GM23338 (cell line): ENCODE results near the gene CYB5R4. TPM values are rescaled to one million over a fixed set of nuclear protein-coding genes. Genes with fewer than 3 reads are reported as not detected.

ENCODE experiments used
- ATAC-seq: fragments of 200-7000 bp; cut with Tn5 transposase; 3 replicates; pipeline ENCODE4 v1.9.1; 2020
- DNase-seq: peaks from one replicate; pipeline ENCODE4 v3.0.0-alpha.2; 2015; ENCODE audit warnings: low spot score
- H2AFZ ChIP-seq: fragments of 200-600 bp; sonication (generic); 2 replicates; pipeline ENCODE4 v1.8.0; 2016; ENCODE audit warnings: antibody characterized with exemption, mild to moderate bottlenecking, moderate library complexity
- H3F3A ChIP-seq: fragments of 200-600 bp; sonication (generic); replicated peaks from 2 replicates; pipeline ENCODE4 v1.8.0; 2017; ENCODE audit warnings: antibody characterized with exemption, mixed run types, low read depth
- H3K27ac ChIP-seq: fragments of 200-600 bp; sonication (generic); 2 replicates; pipeline ENCODE4 v1.6.1; 2016; ENCODE audit warnings: low read depth
- H3K27me3 ChIP-seq: fragments of 200-600 bp; sonication (generic); 2 replicates; pipeline ENCODE4 v1.8.0; 2016; ENCODE audit warnings: mild to moderate bottlenecking, mixed run types, moderate library complexity; ENCODE audit not compliant: insufficient read depth
- H3K36me3 ChIP-seq: fragments of 200-600 bp; sonication (generic); 2 replicates; pipeline ENCODE4 v1.8.0; 2016; ENCODE audit warnings: mild to moderate bottlenecking; ENCODE audit not compliant: insufficient read depth
- H3K4me1 ChIP-seq: fragments of 200-600 bp; sonication (generic); 2 replicates; pipeline ENCODE4 v1.8.0; 2016; ENCODE audit warnings: mild to moderate bottlenecking, moderate library complexity; ENCODE audit not compliant: insufficient read depth
- H3K4me2 ChIP-seq: fragments of 200-600 bp; sonication (generic); 2 replicates; pipeline ENCODE4 v1.7.1; 2017; ENCODE audit warnings: mixed run types
- H3K4me3 ChIP-seq: fragments of 200-600 bp; sonication (generic); 2 replicates; pipeline ENCODE4 v1.6.1; 2016; ENCODE audit warnings: mixed run types
- H3K79me2 ChIP-seq: fragments of 200-600 bp; sonication (generic); replicated peaks from 2 replicates; pipeline ENCODE4 v1.8.0; 2017; ENCODE audit warnings: mild to moderate bottlenecking; ENCODE audit not compliant: insufficient read depth
- H3K9me2 ChIP-seq: fragments of 200-600 bp; sonication (generic); 2 replicates; pipeline ENCODE4 v1.8.0; 2017; ENCODE audit not compliant: insufficient read depth
- H4K20me1 ChIP-seq: fragments of 200-600 bp; sonication (generic); replicated peaks from 2 replicates; pipeline ENCODE4 v1.8.0; 2017; ENCODE audit warnings: mild to moderate bottlenecking; ENCODE audit not compliant: insufficient read depth
- H3K27ac Mint-ChIP-seq: 2 replicates; pipeline ENCODE4 v1.8.0; 2020; ENCODE audit warnings: inconsistent platforms, mild to moderate bottlenecking, moderate library complexity, mixed read lengths
- H3K27me3 Mint-ChIP-seq: 3 replicates; pipeline ENCODE4 v1.8.0; 2022; ENCODE audit warnings: low read depth, mild to moderate bottlenecking, moderate library complexity, mixed read lengths, inconsistent platforms; ENCODE audit not compliant: insufficient read depth, poor library complexity
- H3K36me3 Mint-ChIP-seq: 3 replicates; pipeline ENCODE4 v1.8.0; 2021; ENCODE audit warnings: low read depth, mild to moderate bottlenecking, inconsistent platforms, moderate library complexity, mixed read lengths
- H3K4me1 Mint-ChIP-seq: 3 replicates; pipeline ENCODE4 v1.8.0; 2020; ENCODE audit warnings: mild to moderate bottlenecking, inconsistent platforms, mixed read lengths
- H3K4me3 Mint-ChIP-seq: 3 replicates; pipeline ENCODE4 v1.8.0; 2021; ENCODE audit warnings: moderate library complexity, mild to moderate bottlenecking, inconsistent platforms, mixed read lengths
- H3K9me3 Mint-ChIP-seq: 3 replicates; pipeline ENCODE4 v1.8.0; 2020; ENCODE audit warnings: moderate library complexity, mild to moderate bottlenecking, inconsistent platforms, mixed read lengths
- CREB1 ChIP-seq: fragments of 250-450 bp; sonication (Bioruptor Pico); IDR thresholded peaks from 2 replicates; pipeline ENCODE4 v1.5.0; 2020; ENCODE audit warnings: low read depth, mild to moderate bottlenecking, moderate library complexity
- EZH2 ChIP-seq: fragments of 200-600 bp; sonication (generic); IDR thresholded peaks from one replicate; pipeline ENCODE4 v1.8.0; 2017; ENCODE audit warnings: antibody characterized with exemption, mild to moderate bottlenecking, low read depth; ENCODE audit not compliant: unreplicated experiment
- EZH2phosphoT487 ChIP-seq: fragments of 200-600 bp; sonication (generic); IDR thresholded peaks from one replicate; pipeline ENCODE4 v1.8.1; 2018; ENCODE audit warnings: antibody characterized with exemption; ENCODE audit not compliant: unreplicated experiment
- JUNB ChIP-seq: IDR thresholded peaks from one replicate; pipeline ENCODE4 v1.6.1; 2016; ENCODE audit warnings: antibody characterized with exemption; ENCODE audit not compliant: unreplicated experiment
- NANOG ChIP-seq: IDR thresholded peaks from 2 replicates; pipeline ENCODE4 v1.6.1; 2016; ENCODE audit warnings: antibody characterized with exemption, borderline replicate concordance
- POLR2AphosphoS5 ChIP-seq: IDR thresholded peaks from 2 replicates; pipeline ENCODE4 v1.6.1; 2016; ENCODE audit warnings: antibody characterized with exemption, low read depth
- STAT1 ChIP-seq: IDR thresholded peaks from one replicate; pipeline ENCODE4 v1.6.1; 2016; ENCODE audit warnings: antibody characterized with exemption; ENCODE audit not compliant: unreplicated experiment
- ZNF114 ChIP-seq: fragments of 250-450 bp; sonication (Bioruptor Pico); IDR thresholded peaks from 2 replicates; pipeline ENCODE4 v1.5.0; 2020; ENCODE audit warnings: mild to moderate bottlenecking, moderate library complexity
- ZNF331 ChIP-seq: fragments of 250-450 bp; sonication (Bioruptor Pico); IDR thresholded peaks from 2 replicates; pipeline ENCODE4 v1.5.0; 2020; ENCODE audit warnings: low read depth, mild to moderate bottlenecking, moderate library complexity
- polyA plus RNA-seq: library from polyadenylated mRNA; unstranded; fragments of >200 nt; fragmentation: Nextera tagmentation; extraction: Ambion mirVana; gene quantifications from 2 replicates; pipeline ENCODE4 v1.2.1, GENCODE V29; 2016
- total RNA-seq: library from RNA; depleted of rRNA; stranded (reverse); fragments of >200 nt; shearing (Covaris generic); gene quantifications from 2 replicates; pipeline ENCODE4 v1.2.3, GENCODE V29; 2014
- TF ChIP-seq, protein P1 (sequence below): fragments of 250-450 bp; sonication (Bioruptor Pico); IDR thresholded peaks from 2 replicates; pipeline ENCODE4 v1.5.0; 2020; ENCODE audit warnings: mild to moderate bottlenecking, moderate library complexity
- TF ChIP-seq, protein P2 (sequence below), 2 experiments: fragments of 200-600 bp in 1 of 2; sonication (generic) in 1 of 2; conservative IDR thresholded peaks; 2 replicates each; pipeline versions ENCODE4 v1.5.1 to v1.6.1; 2016 to 2017; ENCODE audit warnings: antibody characterized with exemption in 2 of 2, low read depth in 2 of 2, mild to moderate bottlenecking in 2 of 2, moderate library complexity in 1 of 2
- TF ChIP-seq, protein P3 (sequence below): IDR thresholded peaks from one replicate; pipeline ENCODE4 v1.6.1; 2018; ENCODE audit warnings: antibody characterized with exemption; ENCODE audit not compliant: unreplicated experiment

The CYB5R4 gene
- total and polyA plus RNA-seq, 2 experiments from 2014 or later: 8.9 to 17.2 TPM

DNA sequence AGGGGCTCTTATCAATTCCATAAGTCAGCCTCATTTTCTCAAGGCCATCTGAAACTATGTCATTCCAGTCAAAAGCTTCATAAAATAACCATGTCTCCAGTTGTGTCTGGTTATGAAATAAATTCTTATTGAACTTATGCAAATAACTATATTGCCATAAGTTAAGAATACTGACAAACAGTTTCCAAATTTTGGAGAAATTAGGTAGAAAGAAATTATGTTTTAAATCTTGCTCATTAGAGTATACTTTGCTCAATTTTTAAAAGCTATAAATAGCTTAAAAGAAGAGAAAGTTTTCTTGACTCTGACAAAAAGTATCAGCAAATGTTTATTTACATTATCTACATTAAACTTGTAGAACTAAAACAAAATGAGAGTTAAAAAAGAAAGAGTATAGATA, 111.1 kb downstream of the CYB5R4 start:
- Mint-ChIP-seq H3K27ac (no peak overlapping the region), H3K9me3 (peaks cover 76% of the 10 kb centered on the region), H3K27me3 (peaks cover 3% of the 10 kb centered on the region), H3K4me3 (no peak overlapping the region), H3K4me1 (peaks cover 18% of the 10 kb centered on the region; the same call in 2 of the 3 replicates), H3K36me3 (peaks cover 75% of the 10 kb centered on the region)
- no peaks in the 10 kb centered on the region for H3K79me2 ChIP-seq
- ATAC-seq (no peak), DNase-seq (no peak)
- H3K27me3 ChIP-seq: no peaks in the 10 kb centered on the region
- TF ChIP-seq, protein P1, sequence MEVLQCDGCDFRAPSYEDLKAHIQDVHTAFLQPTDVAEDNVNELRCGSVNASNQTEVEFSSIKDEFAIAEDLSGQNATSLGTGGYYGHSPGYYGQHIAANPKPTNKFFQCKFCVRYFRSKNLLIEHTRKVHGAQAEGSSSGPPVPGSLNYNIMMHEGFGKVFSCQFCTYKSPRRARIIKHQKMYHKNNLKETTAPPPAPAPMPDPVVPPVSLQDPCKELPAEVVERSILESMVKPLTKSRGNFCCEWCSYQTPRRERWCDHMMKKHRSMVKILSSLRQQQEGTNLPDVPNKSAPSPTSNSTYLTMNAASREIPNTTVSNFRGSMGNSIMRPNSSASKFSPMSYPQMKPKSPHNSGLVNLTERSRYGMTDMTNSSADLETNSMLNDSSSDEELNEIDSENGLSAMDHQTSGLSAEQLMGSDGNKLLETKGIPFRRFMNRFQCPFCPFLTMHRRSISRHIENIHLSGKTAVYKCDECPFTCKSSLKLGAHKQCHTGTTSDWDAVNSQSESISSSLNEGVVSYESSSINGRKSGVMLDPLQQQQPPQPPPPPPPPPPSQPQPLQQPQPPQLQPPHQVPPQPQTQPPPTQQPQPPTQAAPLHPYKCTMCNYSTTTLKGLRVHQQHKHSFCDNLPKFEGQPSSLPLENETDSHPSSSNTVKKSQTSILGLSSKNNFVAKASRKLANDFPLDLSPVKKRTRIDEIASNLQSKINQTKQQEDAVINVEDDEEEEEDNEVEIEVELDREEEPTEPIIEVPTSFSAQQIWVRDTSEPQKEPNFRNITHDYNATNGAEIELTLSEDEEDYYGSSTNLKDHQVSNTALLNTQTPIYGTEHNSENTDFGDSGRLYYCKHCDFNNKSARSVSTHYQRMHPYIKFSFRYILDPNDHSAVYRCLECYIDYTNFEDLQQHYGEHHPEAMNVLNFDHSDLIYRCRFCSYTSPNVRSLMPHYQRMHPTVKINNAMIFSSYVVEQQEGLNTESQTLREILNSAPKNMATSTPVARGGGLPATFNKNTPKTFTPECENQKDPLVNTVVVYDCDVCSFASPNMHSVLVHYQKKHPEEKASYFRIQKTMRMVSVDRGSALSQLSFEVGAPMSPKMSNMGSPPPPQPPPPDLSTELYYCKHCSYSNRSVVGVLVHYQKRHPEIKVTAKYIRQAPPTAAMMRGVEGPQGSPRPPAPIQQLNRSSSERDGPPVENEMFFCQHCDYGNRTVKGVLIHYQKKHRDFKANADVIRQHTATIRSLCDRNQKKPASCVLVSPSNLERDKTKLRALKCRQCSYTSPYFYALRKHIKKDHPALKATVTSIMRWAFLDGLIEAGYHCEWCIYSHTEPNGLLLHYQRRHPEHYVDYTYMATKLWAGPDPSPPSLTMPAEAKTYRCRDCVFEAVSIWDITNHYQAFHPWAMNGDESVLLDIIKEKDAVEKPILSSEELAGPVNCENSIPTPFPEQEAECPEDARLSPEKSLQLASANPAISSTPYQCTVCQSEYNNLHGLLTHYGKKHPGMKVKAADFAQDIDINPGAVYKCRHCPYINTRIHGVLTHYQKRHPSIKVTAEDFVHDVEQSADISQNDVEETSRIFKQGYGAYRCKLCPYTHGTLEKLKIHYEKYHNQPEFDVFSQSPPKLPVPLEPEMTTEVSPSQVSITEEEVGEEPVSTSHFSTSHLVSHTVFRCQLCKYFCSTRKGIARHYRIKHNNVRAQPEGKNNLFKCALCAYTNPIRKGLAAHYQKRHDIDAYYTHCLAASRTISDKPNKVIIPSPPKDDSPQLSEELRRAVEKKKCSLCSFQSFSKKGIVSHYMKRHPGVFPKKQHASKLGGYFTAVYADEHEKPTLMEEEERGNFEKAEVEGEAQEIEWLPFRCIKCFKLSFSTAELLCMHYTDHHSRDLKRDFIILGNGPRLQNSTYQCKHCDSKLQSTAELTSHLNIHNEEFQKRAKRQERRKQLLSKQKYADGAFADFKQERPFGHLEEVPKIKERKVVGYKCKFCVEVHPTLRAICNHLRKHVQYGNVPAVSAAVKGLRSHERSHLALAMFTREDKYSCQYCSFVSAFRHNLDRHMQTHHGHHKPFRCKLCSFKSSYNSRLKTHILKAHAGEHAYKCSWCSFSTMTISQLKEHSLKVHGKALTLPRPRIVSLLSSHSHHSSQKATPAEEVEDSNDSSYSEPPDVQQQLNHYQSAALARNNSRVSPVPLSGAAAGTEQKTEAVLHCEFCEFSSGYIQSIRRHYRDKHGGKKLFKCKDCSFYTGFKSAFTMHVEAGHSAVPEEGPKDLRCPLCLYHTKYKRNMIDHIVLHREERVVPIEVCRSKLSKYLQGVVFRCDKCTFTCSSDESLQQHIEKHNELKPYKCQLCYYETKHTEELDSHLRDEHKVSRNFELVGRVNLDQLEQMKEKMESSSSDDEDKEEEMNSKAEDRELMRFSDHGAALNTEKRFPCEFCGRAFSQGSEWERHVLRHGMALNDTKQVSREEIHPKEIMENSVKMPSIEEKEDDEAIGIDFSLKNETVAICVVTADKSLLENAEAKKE (CRISPR knock-in tag): no peak
- TF ChIP-seq JUNB: no peak
- TF ChIP-seq, protein P2, sequence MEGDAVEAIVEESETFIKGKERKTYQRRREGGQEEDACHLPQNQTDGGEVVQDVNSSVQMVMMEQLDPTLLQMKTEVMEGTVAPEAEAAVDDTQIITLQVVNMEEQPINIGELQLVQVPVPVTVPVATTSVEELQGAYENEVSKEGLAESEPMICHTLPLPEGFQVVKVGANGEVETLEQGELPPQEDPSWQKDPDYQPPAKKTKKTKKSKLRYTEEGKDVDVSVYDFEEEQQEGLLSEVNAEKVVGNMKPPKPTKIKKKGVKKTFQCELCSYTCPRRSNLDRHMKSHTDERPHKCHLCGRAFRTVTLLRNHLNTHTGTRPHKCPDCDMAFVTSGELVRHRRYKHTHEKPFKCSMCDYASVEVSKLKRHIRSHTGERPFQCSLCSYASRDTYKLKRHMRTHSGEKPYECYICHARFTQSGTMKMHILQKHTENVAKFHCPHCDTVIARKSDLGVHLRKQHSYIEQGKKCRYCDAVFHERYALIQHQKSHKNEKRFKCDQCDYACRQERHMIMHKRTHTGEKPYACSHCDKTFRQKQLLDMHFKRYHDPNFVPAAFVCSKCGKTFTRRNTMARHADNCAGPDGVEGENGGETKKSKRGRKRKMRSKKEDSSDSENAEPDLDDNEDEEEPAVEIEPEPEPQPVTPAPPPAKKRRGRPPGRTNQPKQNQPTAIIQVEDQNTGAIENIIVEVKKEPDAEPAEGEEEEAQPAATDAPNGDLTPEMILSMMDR (conservative IDR thresholded peaks at IDR 0.05; ENCODE audit: low read depth in 2 of 2): no peak
- no peak for TF ChIP-seq EZH2phosphoT487
- TF ChIP-seq ZNF331 (CRISPR knock-in tag): no peak
- TF ChIP-seq POLR2AphosphoS5: no peak
- TF ChIP-seq, protein P3, sequence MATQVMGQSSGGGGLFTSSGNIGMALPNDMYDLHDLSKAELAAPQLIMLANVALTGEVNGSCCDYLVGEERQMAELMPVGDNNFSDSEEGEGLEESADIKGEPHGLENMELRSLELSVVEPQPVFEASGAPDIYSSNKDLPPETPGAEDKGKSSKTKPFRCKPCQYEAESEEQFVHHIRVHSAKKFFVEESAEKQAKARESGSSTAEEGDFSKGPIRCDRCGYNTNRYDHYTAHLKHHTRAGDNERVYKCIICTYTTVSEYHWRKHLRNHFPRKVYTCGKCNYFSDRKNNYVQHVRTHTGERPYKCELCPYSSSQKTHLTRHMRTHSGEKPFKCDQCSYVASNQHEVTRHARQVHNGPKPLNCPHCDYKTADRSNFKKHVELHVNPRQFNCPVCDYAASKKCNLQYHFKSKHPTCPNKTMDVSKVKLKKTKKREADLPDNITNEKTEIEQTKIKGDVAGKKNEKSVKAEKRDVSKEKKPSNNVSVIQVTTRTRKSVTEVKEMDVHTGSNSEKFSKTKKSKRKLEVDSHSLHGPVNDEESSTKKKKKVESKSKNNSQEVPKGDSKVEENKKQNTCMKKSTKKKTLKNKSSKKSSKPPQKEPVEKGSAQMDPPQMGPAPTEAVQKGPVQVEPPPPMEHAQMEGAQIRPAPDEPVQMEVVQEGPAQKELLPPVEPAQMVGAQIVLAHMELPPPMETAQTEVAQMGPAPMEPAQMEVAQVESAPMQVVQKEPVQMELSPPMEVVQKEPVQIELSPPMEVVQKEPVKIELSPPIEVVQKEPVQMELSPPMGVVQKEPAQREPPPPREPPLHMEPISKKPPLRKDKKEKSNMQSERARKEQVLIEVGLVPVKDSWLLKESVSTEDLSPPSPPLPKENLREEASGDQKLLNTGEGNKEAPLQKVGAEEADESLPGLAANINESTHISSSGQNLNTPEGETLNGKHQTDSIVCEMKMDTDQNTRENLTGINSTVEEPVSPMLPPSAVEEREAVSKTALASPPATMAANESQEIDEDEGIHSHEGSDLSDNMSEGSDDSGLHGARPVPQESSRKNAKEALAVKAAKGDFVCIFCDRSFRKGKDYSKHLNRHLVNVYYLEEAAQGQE: no peak
- TF ChIP-seq NANOG: no peak
- TF ChIP-seq ZNF114 (CRISPR knock-in tag): no peak
- TF ChIP-seq STAT1: no peak
- no peak for TF ChIP-seq CREB1
- TF ChIP-seq EZH2: no peak
- no peak overlapping the region for H3K4me2 ChIP-seq
- H3F3A ChIP-seq: no peaks in the 10 kb centered on the region
- H3K4me3 ChIP-seq: no peak overlapping the region
- no peaks in the 10 kb centered on the region for H4K20me1 ChIP-seq
- H3K36me3 ChIP-seq: peaks cover 11% of the 10 kb centered on the region
- H2AFZ ChIP-seq: no peak overlapping the region
- H3K9me2 ChIP-seq: no peaks in the 10 kb centered on the region
- H3K4me1 ChIP-seq: peaks cover 26% of the 10 kb centered on the region
- no peak overlapping the region for H3K27ac ChIP-seq
